Activated CD4-positive, CD25-positive, alpha-beta regulatory T cell treated with anti-CD3 and anti-CD28 coated beads, Interleukin-2, amount 50 U/mL, for 16 hours (primary cell): ENCODE data around the gene NCS1.

Source experiments
- DNase-seq: peaks from one replicate; pipeline ENCODE4 v3.0.0-alpha.2; 2020; ENCODE audit warnings: low read depth, low spot score

Gene NCS1

GRCh38 chr9:130175355-130175754 is 3.2 kb downstream of the NCS1 start:
- DNase-seq, result no peak

- DNase-seq, result no peak
These were observed 4.6 kb downstream of the NCS1 start for GRCh38 chr9:130176760-130177159.

GRCh38 chr9:130177898-130178805 is 5.9 kb downstream of the NCS1 start:
- DNase-seq, result no peak

GRCh38 chr9:130179331-130179907 is 7.2 kb downstream of the NCS1 start:
- DNase-seq, result no peak

GRCh38 chr9:130180516-130180915 is 8.3 kb downstream of the NCS1 start:
- no peak for DNase-seq

GRCh38 chr9:130181678-130182380 is 9.6 kb downstream of the NCS1 start:
- no peak for DNase-seq

GRCh38 chr9:130182381-130182909 is 10.2 kb downstream of the NCS1 start:
- no peak for DNase-seq

- no peak for DNase-seq
These were observed 11.0 kb downstream of the NCS1 start for GRCh38 chr9:130183133-130183762.

GRCh38 chr9:130185017-130185416 is 12.8 kb downstream of the NCS1 start:
- no peak for DNase-seq

GRCh38 chr9:130185490-130186031 is 13.4 kb downstream of the NCS1 start:
- DNase-seq, result no peak

- no peak for DNase-seq
These were observed 13.8 kb downstream of the NCS1 start for GRCh38 chr9:130186051-130186450.

GRCh38 chr9:130186839-130187522 is 14.8 kb downstream of the NCS1 start:
- DNase-seq, result no peak

GRCh38 chr9:130187523-130187846 is 15.3 kb downstream of the NCS1 start:
- no peak for DNase-seq

- DNase-seq, result no peak
These were observed 16.8 kb downstream of the NCS1 start for GRCh38 chr9:130188860-130189481.

GRCh38 chr9:130189840-130190239 is 17.6 kb downstream of the NCS1 start:
- no peak for DNase-seq

GRCh38 chr9:130191068-130191748 is 19.0 kb downstream of the NCS1 start:
- DNase-seq, result no peak

- DNase-seq, result no peak
These were observed 19.5 kb downstream of the NCS1 start for GRCh38 chr9:130191749-130192120.

- no peak for DNase-seq
These were observed 20.3 kb downstream of the NCS1 start for GRCh38 chr9:130192382-130192999.

- DNase-seq, result no peak
These were observed 20.9 kb downstream of the NCS1 start for GRCh38 chr9:130193103-130193502.
